Neural cell (in vitro differentiated cells): ENCODE measurements around the gene SS18L1. TPM values are rescaled to one million over a fixed set of nuclear protein-coding genes. Genes with fewer than 3 reads are reported as not detected.

Experiments used
- H2AFZ ChIP-seq: fragments of 200-600, 300-800 bp; sonication (generic), shearing (Covaris generic); 2 replicates; pipeline ENCODE4 v1.6.0; 2014; ENCODE audit warnings: low read depth, mild to moderate bottlenecking, antibody characterized with exemption, low read length, moderate library complexity
- H3F3A ChIP-seq: fragments of 200-600 bp; shearing (Covaris generic); 2 replicates; pipeline ENCODE4 v1.6.1; 2016; ENCODE audit warnings: mild to moderate bottlenecking, moderate library complexity, mixed read lengths, antibody characterized with exemption, low read length; ENCODE audit not compliant: insufficient read depth, poor library complexity, severe bottlenecking
- H3K27ac ChIP-seq: fragments of 200-600, 300-800 bp; sonication (generic), shearing (Covaris generic); 2 replicates; pipeline ENCODE4 v1.5.1; 2014; ENCODE audit warnings: mild to moderate bottlenecking, low read length, moderate library complexity
- H3K27me3 ChIP-seq: fragments of 300-800, 200-600 bp; sonication (generic), shearing (Covaris generic); 2 replicates; pipeline ENCODE4 v1.6.0; 2014; ENCODE audit warnings: mild to moderate bottlenecking, low read depth, low read length, moderate library complexity; ENCODE audit not compliant: insufficient read depth
- H3K36me3 ChIP-seq: fragments of 300-800, 200-600 bp; sonication (generic), shearing (Covaris generic); 2 replicates; pipeline ENCODE4 v1.5.1; 2014; ENCODE audit warnings: mild to moderate bottlenecking, antibody characterized with exemption, low read length, moderate library complexity; ENCODE audit not compliant: insufficient read depth
- H3K4me2 ChIP-seq: fragments of 300-800, 200-600 bp; sonication (generic), shearing (Covaris generic); 2 replicates; pipeline ENCODE4 v1.6.0; 2014; ENCODE audit warnings: mild to moderate bottlenecking, low read length
- H3K4me3 ChIP-seq: fragments of 300-800, 200-600 bp; sonication (generic), shearing (Covaris generic); 2 replicates; pipeline ENCODE4 v1.5.1; 2014; ENCODE audit warnings: mild to moderate bottlenecking, low read length, moderate library complexity
- H3K79me2 ChIP-seq: fragments of 200-600 bp; shearing (Covaris generic); replicated peaks from 2 replicates; pipeline ENCODE4 v1.6.0; 2014; ENCODE audit warnings: mild to moderate bottlenecking, low read length, moderate library complexity; ENCODE audit not compliant: insufficient read depth
- H3K9ac ChIP-seq: fragments of 300-800, 200-600 bp; sonication (generic), shearing (Covaris generic); 2 replicates; pipeline ENCODE4 v1.6.1; 2016; ENCODE audit warnings: mild to moderate bottlenecking, low read length, mixed read lengths
- H3K9me2 ChIP-seq: fragments of 200-600 bp; shearing (Covaris generic); 2 replicates; pipeline ENCODE4 v1.6.1; 2016; ENCODE audit warnings: mild to moderate bottlenecking, low read length, mixed read lengths; ENCODE audit not compliant: insufficient read depth
- H3K9me3 ChIP-seq: fragments of 200-600, 300-800 bp; sonication (generic), shearing (Covaris generic); 2 replicates; pipeline ENCODE4 v1.6.1; 2016; ENCODE audit warnings: mild to moderate bottlenecking, mixed run types, low read length, moderate library complexity, mixed read lengths
- H4K20me1 ChIP-seq: fragments of 200-600 bp; shearing (Covaris generic); 2 replicates; pipeline ENCODE4 v1.6.1; 2016; ENCODE audit warnings: mild to moderate bottlenecking, mixed run types; ENCODE audit not compliant: insufficient read depth
- EP300 ChIP-seq: fragments of 450-650 bp; conservative IDR thresholded peaks from 2 replicates; pipeline ENCODE4 v1.6.1; 2014; ENCODE audit warnings: antibody characterized with exemption, mild to moderate bottlenecking, moderate library complexity; ENCODE audit not compliant: poor library complexity, severe bottlenecking
- EZH2 ChIP-seq: fragments of 200-600, 300-800 bp; shearing (Covaris generic), sonication (generic); IDR thresholded peaks from 2 replicates; pipeline ENCODE4 v1.6.1; 2014; ENCODE audit warnings: antibody characterized with exemption, low read length, borderline replicate concordance, mild to moderate bottlenecking; ENCODE audit not compliant: insufficient read depth, poor library complexity, severe bottlenecking
- MXI1 ChIP-seq: fragments of 450-650 bp; conservative IDR thresholded peaks from 2 replicates; pipeline ENCODE4 v1.6.1; 2014; ENCODE audit warnings: antibody characterized with exemption, mild to moderate bottlenecking; ENCODE audit not compliant: poor library complexity, severe bottlenecking
- POLR2AphosphoS5 ChIP-seq: IDR thresholded peaks from 2 replicates; pipeline ENCODE4 v1.6.1; 2012
- RAD21 ChIP-seq: fragments of 450-650 bp; conservative IDR thresholded peaks from 2 replicates; pipeline ENCODE4 v1.6.1; 2014; ENCODE audit warnings: antibody characterized with exemption, mild to moderate bottlenecking, moderate library complexity
- SMC3 ChIP-seq: fragments of 450-650 bp; conservative IDR thresholded peaks from 2 replicates; pipeline ENCODE4 v1.6.1; 2014; ENCODE audit warnings: antibody characterized with exemption, mild to moderate bottlenecking, moderate library complexity; ENCODE audit not compliant: poor library complexity
- TAF1 ChIP-seq: IDR thresholded peaks from 2 replicates; pipeline ENCODE4 v1.6.1; 2012; ENCODE audit warnings: low read depth
- polyA plus RNA-seq: library from polyadenylated mRNA; depleted of rRNA; stranded (reverse); fragments of >200 nt; gene quantifications from 2 replicates; pipeline ENCODE4 v1.2.3, GENCODE V29; 2014
- TF ChIP-seq, protein P1 (sequence below): IDR thresholded peaks from 2 replicates; pipeline ENCODE4 v1.6.1; 2012; ENCODE audit warnings: borderline replicate concordance
- TF ChIP-seq, protein P2 (sequence below): fragments of 450-650 bp; IDR thresholded peaks from 2 replicates; pipeline ENCODE4 v1.5.1; 2014; ENCODE audit warnings: antibody characterized with exemption, mild to moderate bottlenecking, moderate library complexity; ENCODE audit not compliant: poor library complexity, severe bottlenecking

SS18L1 gene
- polyA plus RNA-seq, 1 donor from 2014 or later = 117 TPM

GRCh38 chr20:62171245-62171644, 27.7 kb downstream of the SS18L1 start:
- Histone ChIP-seq H3K4me3 (no peak overlapping the region), H3K27ac (no peak overlapping the region), H3K27me3 (no peaks in the 10 kb centered on the region), H3K36me3 (no peaks in the 10 kb centered on the region), H3K79me2 (no peaks in the 10 kb centered on the region), H3K9ac (no peak overlapping the region), H3K9me2 (no peaks in the 10 kb centered on the region), H3K9me3 (no peaks in the 10 kb centered on the region), H3F3A (no peaks in the 10 kb centered on the region), H4K20me1 (no peaks in the 10 kb centered on the region), H3K4me2 (no peak overlapping the region), H2AFZ (no peak overlapping the region)
- TF ChIP-seq EZH2 = no peak
- TF ChIP-seq SMC3 = no peak
- TF ChIP-seq MXI1 = no peak
- TF ChIP-seq, protein P1, sequence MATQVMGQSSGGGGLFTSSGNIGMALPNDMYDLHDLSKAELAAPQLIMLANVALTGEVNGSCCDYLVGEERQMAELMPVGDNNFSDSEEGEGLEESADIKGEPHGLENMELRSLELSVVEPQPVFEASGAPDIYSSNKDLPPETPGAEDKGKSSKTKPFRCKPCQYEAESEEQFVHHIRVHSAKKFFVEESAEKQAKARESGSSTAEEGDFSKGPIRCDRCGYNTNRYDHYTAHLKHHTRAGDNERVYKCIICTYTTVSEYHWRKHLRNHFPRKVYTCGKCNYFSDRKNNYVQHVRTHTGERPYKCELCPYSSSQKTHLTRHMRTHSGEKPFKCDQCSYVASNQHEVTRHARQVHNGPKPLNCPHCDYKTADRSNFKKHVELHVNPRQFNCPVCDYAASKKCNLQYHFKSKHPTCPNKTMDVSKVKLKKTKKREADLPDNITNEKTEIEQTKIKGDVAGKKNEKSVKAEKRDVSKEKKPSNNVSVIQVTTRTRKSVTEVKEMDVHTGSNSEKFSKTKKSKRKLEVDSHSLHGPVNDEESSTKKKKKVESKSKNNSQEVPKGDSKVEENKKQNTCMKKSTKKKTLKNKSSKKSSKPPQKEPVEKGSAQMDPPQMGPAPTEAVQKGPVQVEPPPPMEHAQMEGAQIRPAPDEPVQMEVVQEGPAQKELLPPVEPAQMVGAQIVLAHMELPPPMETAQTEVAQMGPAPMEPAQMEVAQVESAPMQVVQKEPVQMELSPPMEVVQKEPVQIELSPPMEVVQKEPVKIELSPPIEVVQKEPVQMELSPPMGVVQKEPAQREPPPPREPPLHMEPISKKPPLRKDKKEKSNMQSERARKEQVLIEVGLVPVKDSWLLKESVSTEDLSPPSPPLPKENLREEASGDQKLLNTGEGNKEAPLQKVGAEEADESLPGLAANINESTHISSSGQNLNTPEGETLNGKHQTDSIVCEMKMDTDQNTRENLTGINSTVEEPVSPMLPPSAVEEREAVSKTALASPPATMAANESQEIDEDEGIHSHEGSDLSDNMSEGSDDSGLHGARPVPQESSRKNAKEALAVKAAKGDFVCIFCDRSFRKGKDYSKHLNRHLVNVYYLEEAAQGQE = no peak
- TF ChIP-seq TAF1 = no peak
- TF ChIP-seq POLR2AphosphoS5 = no peak
- no peak for TF ChIP-seq RAD21
- TF ChIP-seq, protein P2, sequence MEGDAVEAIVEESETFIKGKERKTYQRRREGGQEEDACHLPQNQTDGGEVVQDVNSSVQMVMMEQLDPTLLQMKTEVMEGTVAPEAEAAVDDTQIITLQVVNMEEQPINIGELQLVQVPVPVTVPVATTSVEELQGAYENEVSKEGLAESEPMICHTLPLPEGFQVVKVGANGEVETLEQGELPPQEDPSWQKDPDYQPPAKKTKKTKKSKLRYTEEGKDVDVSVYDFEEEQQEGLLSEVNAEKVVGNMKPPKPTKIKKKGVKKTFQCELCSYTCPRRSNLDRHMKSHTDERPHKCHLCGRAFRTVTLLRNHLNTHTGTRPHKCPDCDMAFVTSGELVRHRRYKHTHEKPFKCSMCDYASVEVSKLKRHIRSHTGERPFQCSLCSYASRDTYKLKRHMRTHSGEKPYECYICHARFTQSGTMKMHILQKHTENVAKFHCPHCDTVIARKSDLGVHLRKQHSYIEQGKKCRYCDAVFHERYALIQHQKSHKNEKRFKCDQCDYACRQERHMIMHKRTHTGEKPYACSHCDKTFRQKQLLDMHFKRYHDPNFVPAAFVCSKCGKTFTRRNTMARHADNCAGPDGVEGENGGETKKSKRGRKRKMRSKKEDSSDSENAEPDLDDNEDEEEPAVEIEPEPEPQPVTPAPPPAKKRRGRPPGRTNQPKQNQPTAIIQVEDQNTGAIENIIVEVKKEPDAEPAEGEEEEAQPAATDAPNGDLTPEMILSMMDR = no peak
- TF ChIP-seq EP300 = no peak

GRCh38 chr20:62172666-62173065, 29.1 kb downstream of the SS18L1 start:
- H3K9me3 ChIP-seq = no peaks in the 10 kb centered on the region
- H3K27ac ChIP-seq = no peak overlapping the region
- H3K79me2 ChIP-seq = no peaks in the 10 kb centered on the region
- H2AFZ ChIP-seq = no peak overlapping the region
- no peak overlapping the region for H3K4me3 ChIP-seq
- H3K36me3 ChIP-seq = no peaks in the 10 kb centered on the region
- H4K20me1 ChIP-seq = no peaks in the 10 kb centered on the region
- no peak for TF ChIP-seq EZH2
- TF ChIP-seq MXI1 = no peak
- TF ChIP-seq, protein P1 = no peak
- TF ChIP-seq SMC3 = no peak
- no peak for TF ChIP-seq EP300
- TF ChIP-seq, protein P2 = no peak
- TF ChIP-seq RAD21 = no peak
- TF ChIP-seq TAF1 = no peak
- no peak for TF ChIP-seq POLR2AphosphoS5
- H3K4me2 ChIP-seq = no peak overlapping the region
- H3K27me3 ChIP-seq = no peaks in the 10 kb centered on the region
- no peak overlapping the region for H3K9ac ChIP-seq
- no peaks in the 10 kb centered on the region for H3K9me2 ChIP-seq
- no peaks in the 10 kb centered on the region for H3F3A ChIP-seq
